Inferior parietal cortex (tissue), 1 donor: ENCODE data around the gene ANK2.

Experiments
- DNase-seq: peaks from one replicate; pipeline ENCODE4 v3.0.0-alpha.2; 2016; ENCODE audit errors: extremely low spot score

Gene ANK2

DNA sequence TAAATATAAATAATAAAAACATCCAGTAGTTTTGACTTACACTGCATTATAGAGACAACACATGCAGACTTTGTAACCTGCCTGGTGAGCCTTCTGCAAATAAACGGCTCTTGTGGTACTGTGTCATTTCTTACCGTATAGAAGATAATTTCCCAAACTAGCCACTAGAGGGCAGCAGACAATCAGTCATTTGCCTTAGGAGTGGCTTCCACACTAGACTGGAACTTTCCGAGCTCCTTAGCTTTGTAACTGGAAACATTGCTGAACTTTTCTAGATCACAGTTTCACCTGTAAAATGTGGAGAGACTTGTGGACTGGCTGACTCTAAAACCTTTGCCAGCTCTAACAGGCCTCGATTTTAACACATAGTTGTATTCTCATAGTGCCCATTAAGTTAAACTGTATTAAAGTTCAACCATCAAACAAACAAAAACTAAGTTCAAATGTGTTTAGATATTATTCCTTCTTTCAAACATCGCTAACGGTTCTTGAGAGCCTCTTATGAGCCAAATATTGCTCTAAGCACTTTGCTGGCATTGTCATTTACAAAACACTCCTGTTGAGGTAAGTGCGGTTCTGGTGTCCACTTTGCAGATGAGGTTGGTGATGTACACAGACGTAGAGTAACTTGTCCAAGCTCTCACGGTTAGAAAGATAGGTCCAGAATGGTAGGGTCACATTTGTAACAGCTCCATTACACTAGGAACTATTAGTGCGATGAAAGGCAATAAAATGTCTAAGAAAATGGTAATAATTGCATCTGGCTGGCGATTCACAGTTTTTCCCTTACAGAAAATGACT lies 345.5 kb downstream of the ANK2 start:
- DNase-seq, result peak; percentile 98

DNA sequence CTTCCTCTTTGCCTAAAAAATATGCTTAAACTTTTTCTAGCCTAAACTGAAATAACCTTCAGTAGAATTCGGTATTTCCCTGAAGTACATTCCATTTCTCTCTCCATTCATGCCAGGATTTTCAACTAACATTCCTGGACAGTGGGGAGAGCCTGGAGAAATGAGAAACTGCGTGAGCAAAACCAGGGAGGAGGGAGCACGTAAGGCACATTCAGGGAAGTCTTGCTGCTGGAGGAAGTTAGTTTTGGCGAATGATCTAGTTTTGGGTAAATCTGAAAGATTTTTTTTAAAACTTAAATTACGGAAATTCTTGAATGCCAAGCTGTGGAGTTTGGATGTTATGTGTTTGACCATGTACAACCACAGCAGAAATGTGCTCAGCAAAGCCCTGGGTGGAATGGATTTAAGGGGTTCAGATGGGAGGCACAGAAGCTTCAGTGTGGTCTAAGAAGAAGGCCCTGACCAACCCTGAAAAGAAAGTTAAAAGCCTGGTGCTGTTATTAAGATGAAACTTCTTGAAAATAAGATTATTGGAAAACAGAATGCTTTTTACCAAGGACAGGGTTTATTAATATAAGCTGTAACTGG lies 347.8 kb downstream of the ANK2 start:
- no peak for DNase-seq

DNA sequence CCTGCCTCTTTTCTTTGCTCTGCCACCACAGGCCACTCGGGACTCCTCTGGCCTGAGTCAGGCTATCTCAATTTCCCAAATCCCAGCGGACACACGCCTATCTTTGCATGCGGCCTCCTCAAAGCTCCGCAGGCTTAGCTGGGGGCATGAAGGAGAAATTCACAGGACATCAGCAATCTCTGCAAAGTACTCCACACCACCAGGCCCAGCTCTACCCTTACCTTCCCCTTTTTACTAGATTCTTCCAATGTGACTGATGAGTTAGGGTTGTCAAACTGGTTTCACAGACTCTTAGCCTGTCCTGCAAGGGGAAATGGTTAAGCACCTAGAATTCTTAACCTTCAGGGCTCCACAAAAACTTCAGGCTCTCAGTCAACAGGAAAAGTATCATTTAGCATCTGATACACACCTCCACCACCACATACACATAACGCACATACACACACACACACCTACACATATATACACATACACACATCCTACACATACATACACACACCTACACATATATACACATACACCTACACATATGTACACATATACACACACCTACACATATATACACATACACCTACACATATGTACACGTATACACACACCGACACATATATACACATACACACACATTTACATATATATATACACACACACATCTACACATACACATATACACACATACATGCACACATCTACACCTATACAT lies 349.1 kb downstream of the ANK2 start:
- no peak for DNase-seq

DNA sequence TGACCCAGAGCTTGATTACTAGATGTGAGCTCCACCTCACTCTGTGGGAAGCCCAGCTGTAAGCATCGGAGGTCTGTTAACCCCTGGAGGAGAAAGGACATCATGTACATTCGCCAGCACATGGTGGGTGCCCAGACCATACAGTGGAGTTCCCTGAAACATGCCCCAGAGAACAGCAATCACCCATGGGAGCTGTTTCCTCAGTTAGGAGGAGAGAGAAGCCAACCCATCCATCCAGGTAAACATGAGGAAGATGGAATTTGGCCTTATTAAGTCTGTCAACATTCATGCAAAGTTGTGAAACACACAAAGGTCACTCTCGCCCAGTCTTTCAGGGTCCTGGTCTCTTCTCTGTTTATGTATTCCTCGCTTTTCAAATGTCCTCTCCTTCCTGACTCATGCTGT lies 354.7 kb downstream of the ANK2 start:
- no peak for DNase-seq

DNA sequence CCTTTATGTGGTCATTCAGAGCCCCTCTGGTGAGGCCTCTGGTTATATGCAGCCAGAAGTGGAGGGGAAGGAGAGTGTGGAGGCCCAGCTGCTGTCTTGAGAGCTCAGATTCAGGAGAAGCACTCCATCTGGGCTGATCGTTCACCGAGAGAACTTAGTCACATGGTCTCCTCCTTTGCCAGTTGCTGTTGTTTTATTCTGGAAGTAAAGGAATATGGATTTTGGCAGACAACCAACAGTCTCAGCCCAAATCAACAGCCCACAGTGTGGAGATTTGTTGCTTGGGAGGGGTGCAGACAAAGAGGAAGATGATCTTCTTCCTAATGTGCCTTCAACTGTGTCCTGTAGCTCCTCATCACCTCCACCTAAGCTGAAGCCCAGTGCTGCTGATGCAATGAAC lies 355.4 kb downstream of the ANK2 start:
- no peak for DNase-seq

DNA sequence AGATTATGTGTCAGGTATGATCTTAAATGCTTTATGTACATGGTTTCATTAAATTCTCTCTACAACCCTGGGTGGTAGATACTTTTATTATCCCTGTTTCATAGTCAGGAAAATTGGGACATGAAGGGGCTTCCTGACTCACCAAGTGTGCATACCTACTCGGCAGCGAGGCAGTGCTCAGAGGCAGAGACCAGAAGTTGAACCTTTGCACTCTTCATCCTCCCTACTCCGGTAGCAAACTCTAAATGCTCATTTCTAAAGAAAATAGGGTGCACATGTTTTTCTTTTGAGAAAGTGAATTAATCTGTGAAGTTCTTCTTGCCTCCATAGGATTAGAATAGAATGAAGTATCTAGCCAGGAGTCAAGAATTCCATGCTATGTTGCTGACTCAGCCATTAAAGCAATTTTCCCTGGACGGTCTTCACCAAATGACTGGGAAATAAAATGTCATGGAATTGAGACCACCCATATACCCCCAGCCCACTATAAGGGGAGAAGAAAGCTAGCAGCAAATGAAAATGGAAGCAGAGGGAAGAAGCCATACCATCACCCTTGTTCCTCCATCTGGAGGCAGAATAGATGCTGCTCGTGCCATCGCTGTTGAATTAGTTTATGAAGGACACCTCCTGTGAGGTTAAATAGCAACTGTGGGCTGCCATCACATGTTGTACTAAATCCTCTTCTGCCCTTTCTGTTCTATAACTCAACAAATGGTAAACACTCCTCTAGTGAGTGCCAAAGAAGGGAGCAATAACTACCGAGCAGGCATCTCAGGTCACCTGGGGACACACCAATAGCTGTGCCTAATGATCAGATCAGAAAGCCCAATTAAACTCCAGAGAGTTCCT lies 356.6 kb downstream of the ANK2 start:
- DNase-seq, result no peak

DNA sequence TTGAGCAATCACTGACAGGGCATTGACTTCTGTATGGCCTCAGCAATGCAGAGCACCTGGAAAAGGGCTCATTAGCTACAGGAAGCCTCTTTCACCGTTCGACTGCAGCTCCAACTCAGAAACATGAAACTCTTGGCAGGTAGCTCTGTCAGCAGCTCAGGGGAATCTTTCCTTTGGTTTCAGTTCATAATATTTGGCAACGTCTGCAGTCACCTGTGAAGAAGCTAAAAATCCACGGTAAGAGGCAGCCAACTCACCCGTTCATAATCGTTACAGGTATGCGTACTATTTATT lies 357.2 kb downstream of the ANK2 start:
- no peak for DNase-seq

DNA sequence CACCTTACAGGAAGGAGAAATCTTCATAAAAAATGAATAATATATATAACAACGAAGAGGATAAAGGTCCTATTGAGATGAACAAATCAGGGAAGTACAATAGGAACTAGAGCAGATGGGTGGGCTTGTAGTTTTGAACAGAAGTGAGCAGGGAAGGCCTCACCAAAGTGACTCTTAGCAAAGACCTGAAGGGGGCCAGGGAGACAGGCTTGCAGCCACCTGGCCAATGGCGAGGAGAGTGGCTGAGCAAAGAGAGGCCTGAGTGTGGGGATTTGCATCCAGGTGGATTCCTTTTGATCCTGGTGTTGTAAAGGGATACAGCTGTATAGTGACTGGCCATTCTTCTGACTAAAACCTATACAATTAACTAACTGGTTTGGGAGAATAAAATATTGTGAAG lies 358.0 kb downstream of the ANK2 start:
- DNase-seq, result no peak

DNA sequence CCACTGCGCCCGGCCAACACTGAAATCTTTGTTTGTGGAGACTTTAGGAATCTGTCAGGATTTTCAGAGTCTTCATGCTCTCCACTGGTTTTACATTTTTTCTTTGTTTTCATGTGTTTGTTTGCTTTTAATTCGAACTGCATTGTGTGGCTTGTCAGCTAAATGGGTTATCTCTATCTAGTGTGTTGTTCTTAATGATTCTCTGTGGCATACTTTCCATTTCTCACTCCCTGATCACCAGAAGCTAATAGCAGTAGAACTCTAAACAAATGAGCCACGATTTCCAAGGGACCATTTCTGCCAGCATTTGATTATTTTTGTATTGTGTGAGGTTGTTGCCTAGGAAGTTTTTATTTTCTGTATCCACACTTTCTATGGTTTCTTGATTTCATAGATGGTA lies 359.7 kb downstream of the ANK2 start:
- no peak for DNase-seq

DNA sequence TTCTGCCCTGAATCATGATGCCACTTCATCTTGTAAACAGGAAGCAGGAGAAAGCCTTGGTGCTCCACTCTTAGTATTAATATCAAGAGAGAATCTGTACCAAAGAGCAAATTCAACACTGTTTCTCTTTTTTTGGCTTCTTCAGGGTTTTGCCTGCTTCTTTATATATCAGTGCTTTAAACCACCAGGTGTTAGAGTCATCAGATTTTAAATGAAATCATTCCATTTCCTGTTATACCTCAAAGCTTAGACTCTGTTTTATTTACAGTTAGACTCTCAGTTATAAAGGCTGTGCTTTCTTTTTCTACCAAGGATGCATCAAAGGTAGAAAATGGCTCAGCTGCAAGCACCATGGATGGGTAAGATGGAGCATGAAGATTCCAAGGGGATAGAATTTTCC lies 361.2 kb downstream of the ANK2 start:
- no peak for DNase-seq

DNA sequence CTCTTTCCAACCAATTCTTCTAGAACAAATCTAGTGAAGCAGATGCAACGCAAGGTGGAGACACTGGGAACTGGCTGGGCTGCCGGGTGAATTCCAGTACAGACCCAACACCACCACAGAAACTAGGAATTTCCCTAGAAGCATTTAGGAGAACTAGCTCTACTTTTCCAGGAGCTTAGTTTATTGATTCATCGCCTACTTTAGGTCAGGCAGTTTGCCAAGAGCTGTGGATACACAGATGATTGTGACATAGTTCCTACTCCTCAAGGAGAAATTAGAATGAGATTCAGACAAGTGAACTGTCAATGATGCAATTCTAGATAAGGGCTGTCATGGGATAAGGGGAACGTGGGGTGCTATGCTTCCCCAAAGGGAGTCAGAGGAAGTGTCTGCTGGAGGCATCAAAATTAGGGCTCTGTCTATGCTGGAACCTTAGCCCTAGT lies 362.1 kb downstream of the ANK2 start:
- no peak for DNase-seq

DNA sequence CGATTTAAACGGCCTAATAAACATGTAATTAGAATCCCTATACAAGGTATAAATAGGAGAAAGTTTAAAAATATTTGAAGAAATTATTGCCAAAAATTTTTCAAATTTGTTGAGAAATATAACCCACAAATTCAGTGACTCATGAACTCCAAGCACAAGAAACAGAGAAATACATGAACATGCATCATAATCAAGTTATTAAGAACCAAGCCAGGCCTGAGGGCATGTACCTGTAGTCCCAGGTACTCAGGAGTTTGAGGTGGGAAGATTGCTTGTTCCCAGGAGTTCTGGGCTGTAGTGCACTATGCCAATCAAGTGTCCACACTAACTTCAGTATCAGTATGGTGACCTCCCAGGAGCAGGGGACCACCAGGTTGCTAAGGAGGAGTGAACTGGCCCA lies 370.2 kb downstream of the ANK2 start:
- no peak for DNase-seq

DNA sequence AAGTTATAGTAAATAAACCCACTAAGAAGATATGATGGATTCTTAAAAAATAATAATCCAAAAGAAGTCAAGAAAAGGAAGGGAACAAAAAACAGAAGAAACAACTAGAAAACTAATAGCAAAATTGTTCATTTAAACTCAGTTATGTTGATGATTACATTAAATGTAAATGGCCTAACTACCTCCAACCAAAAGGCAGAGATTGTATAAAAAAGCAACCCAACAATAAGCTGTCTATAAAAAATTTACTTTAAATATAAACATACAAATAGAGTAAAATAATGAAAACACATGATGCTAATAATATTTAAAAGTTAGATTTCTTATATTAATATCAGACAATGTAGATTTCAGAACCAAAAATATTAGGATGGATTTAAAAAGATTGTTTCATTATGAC lies 371.5 kb downstream of the ANK2 start:
- DNase-seq, result no peak

DNA sequence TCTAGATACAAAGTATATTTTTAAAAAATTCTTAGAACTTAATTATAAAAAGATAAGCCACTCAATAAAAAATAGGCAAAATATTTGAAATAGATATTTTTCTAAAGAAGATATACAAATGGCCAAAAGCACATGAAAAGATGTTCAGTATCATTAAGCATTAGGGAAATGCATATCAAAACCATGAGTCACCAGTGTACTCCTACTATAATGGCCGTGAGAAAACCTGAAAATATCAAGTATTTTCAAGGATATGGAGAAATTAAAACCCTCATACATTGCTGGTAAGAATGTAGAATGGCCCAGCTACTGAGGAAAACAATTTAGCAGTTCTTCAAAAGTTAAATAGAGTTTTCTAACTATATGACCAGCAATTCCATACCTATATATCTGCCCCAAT lies 374.2 kb downstream of the ANK2 start:
- no peak for DNase-seq

DNA sequence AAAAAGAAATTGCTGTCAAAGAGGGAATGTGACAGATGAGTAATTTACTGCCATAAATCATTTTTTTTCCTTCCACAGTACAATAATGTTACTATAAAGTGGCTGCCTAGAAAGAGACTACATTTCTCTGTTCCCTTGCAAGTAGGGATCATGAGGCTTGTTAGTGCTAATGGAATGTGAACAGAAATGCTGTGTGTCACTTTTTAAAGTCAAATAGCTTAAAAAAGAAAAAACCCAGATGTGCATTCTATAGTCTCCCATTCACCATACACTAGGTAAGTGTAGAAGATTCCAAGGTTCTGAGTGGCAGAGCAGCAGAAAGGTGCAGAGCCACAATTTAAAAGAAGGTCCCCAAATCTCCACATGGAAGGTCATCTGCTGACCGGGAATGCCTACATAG lies 383.7 kb downstream of the ANK2 start:
- DNase-seq, result no peak
